ENCODE measurements around the gene MGLL.

MGLL gene

GRCh38 chr3:127822041-127822681 is at the start of gene MGLL:
TSS of gene MGLL (minus strand) at chr3:127822515. CDS start at chr3:127822318, 197 bp downstream.
- no peak for DNase-seq

GRCh38 chr3:127870156-127870555 is 47.8 kb upstream of the MGLL start:
- no peak for DNase-seq

- DNase-seq, result no peak
These were observed 45.7 kb upstream of the MGLL start for GRCh38 chr3:127867986-127868385.

GRCh38 chr3:127867412-127867811 is 45.1 kb upstream of the MGLL start:
- DNase-seq, result no peak

GRCh38 chr3:127865941-127866340 is 43.6 kb upstream of the MGLL start:
- no peak for DNase-seq

- DNase-seq, result no peak
These were observed 37.9 kb upstream of the MGLL start for GRCh38 chr3:127860211-127860696.

- no peak for DNase-seq
These were observed 37.4 kb upstream of the MGLL start for GRCh38 chr3:127859730-127860129.

GRCh38 chr3:127858937-127859336 is 36.6 kb upstream of the MGLL start:
- DNase-seq, result no peak

- DNase-seq, result no peak
These were observed 36.2 kb upstream of the MGLL start for GRCh38 chr3:127858521-127858920.

- no peak for DNase-seq
These were observed 35.0 kb upstream of the MGLL start for GRCh38 chr3:127857333-127857732.

GRCh38 chr3:127856801-127857200 is 34.5 kb upstream of the MGLL start:
- no peak for DNase-seq

- DNase-seq, result no peak
These were observed 32.9 kb upstream of the MGLL start for GRCh38 chr3:127855246-127855645.

- no peak for DNase-seq
These were observed 31.4 kb upstream of the MGLL start for GRCh38 chr3:127853681-127854080.

GRCh38 chr3:127851899-127852298 is 29.6 kb upstream of the MGLL start:
- no peak for DNase-seq

- no peak for DNase-seq
These were observed 27.1 kb upstream of the MGLL start for GRCh38 chr3:127849368-127849767.

GRCh38 chr3:127848131-127849129 is 26.1 kb upstream of the MGLL start:
- no peak for DNase-seq

GRCh38 chr3:127847236-127847720 is 25.0 kb upstream of the MGLL start:
- no peak for DNase-seq

GRCh38 chr3:127846576-127846975 is 24.3 kb upstream of the MGLL start:
- DNase-seq, result no peak

- no peak for DNase-seq
These were observed 22.1 kb upstream of the MGLL start for GRCh38 chr3:127844326-127844942.

- DNase-seq, result no peak
These were observed 18.4 kb upstream of the MGLL start for GRCh38 chr3:127840671-127841070.

- DNase-seq, result no peak
These were observed 16.8 kb upstream of the MGLL start for GRCh38 chr3:127839099-127839498.

GRCh38 chr3:127835993-127836882 is 13.9 kb upstream of the MGLL start:
- DNase-seq, result no peak

Data from activated T-cell treated with anti-CD3 and anti-CD28 coated beads, Interleukin-2, amount 50 U/mL, for 1 hour (primary cell).